ENCODE measurements around the gene CFDP1.

The CFDP1 gene

GRCh38 chr16:75326333-75326732 lies 107.0 kb downstream of the CFDP1 start:
- TF ChIP-seq CTCF (IDR thresholded peaks at IDR 0.05; ENCODE audit: low read depth, low read length) (no peak), EZH2phosphoT487 (IDR thresholded peaks at IDR 0.05; ENCODE audit: low read depth) (no peak)
- Histone ChIP-seq H3K27me3 (ENCODE audit: low read depth, low read length) (no peaks in the 10 kb centered on the region), H3K4me2 (ENCODE audit: low read length) (no peak overlapping the region), H2AFZ (ENCODE audit: low read depth, low read length) (no peak overlapping the region), H3K79me2 (ENCODE audit: low read length) (no peaks in the 10 kb centered on the region), H3K27ac (ENCODE audit: low read length) (no peak overlapping the region), H3K9me3 (ENCODE audit: insufficient read depth, low read length) (no peaks in the 10 kb centered on the region), H3K4me3 (ENCODE audit: low read length) (no peak overlapping the region), H3K4me1 (ENCODE audit: low read length) (no peaks in the 10 kb centered on the region), H3K36me3 (replicated peaks; ENCODE audit: low read depth, low read length) (no peaks in the 10 kb centered on the region), H4K20me1 (ENCODE audit: insufficient read depth, low read length) (no peaks in the 10 kb centered on the region; the same call in 1 of the 2 replicates), H3K9ac (ENCODE audit: low read length) (no peak overlapping the region)

- no peak for TF ChIP-seq CTCF (IDR thresholded peaks at IDR 0.05; ENCODE audit: low read depth, low read length)
- TF ChIP-seq EZH2phosphoT487 (IDR thresholded peaks at IDR 0.05; ENCODE audit: low read depth) = no peak
Measured at GRCh38 chr16:75323933-75324332, 109.4 kb downstream of the CFDP1 start.

GRCh38 chr16:75323198-75323597 lies 110.1 kb downstream of the CFDP1 start:
- Histone ChIP-seq H3K27me3 (ENCODE audit: low read depth, low read length) (no peaks in the 10 kb centered on the region), H3K9ac (ENCODE audit: low read length) (no peak overlapping the region), H3K9me3 (ENCODE audit: insufficient read depth, low read length) (no peaks in the 10 kb centered on the region), H2AFZ (ENCODE audit: low read depth, low read length) (no peak overlapping the region), H3K4me1 (ENCODE audit: low read length) (no peaks in the 10 kb centered on the region), H3K4me3 (ENCODE audit: low read length) (no peak overlapping the region), H3K4me2 (ENCODE audit: low read length) (no peak overlapping the region), H3K79me2 (ENCODE audit: low read length) (no peaks in the 10 kb centered on the region), H4K20me1 (ENCODE audit: insufficient read depth, low read length) (peaks cover 3% of the 10 kb centered on the region; the same call in 1 of the 2 replicates), H3K27ac (ENCODE audit: low read length) (no peak overlapping the region), H3K36me3 (replicated peaks; ENCODE audit: low read depth, low read length) (no peaks in the 10 kb centered on the region)
- TF ChIP-seq EZH2phosphoT487 (IDR thresholded peaks at IDR 0.05; ENCODE audit: low read depth) = no peak
- TF ChIP-seq CTCF (IDR thresholded peaks at IDR 0.05; ENCODE audit: low read depth, low read length) = no peak

More at GRCh38 chr16:75323933-75324332, 109.4 kb downstream of the CFDP1 start:
- Histone ChIP-seq H3K4me1 (ENCODE audit: low read length) (no peaks in the 10 kb centered on the region), H3K4me2 (ENCODE audit: low read length) (no peak overlapping the region), H4K20me1 (ENCODE audit: insufficient read depth, low read length) (peaks cover 3% of the 10 kb centered on the region; the same call in 1 of the 2 replicates), H3K27me3 (ENCODE audit: low read depth, low read length) (no peaks in the 10 kb centered on the region), H2AFZ (ENCODE audit: low read depth, low read length) (no peak overlapping the region), H3K36me3 (replicated peaks; ENCODE audit: low read depth, low read length) (no peaks in the 10 kb centered on the region), H3K27ac (ENCODE audit: low read length) (no peak overlapping the region), H3K4me3 (ENCODE audit: low read length) (no peak overlapping the region), H3K9ac (ENCODE audit: low read length) (no peak overlapping the region), H3K79me2 (ENCODE audit: low read length) (no peaks in the 10 kb centered on the region), H3K9me3 (ENCODE audit: insufficient read depth, low read length) (no peaks in the 10 kb centered on the region)

- Histone ChIP-seq H3K27ac (ENCODE audit: low read length) (no peak overlapping the region), H3K79me2 (ENCODE audit: low read length) (no peaks in the 10 kb centered on the region), H3K4me1 (ENCODE audit: low read length) (no peaks in the 10 kb centered on the region), H3K9ac (ENCODE audit: low read length) (no peak overlapping the region), H3K9me3 (ENCODE audit: insufficient read depth, low read length) (no peaks in the 10 kb centered on the region), H3K27me3 (ENCODE audit: low read depth, low read length) (no peaks in the 10 kb centered on the region), H3K36me3 (replicated peaks; ENCODE audit: low read depth, low read length) (no peaks in the 10 kb centered on the region), H2AFZ (ENCODE audit: low read depth, low read length) (no peak overlapping the region), H3K4me2 (ENCODE audit: low read length) (no peak overlapping the region), H3K4me3 (ENCODE audit: low read length) (no peak overlapping the region), H4K20me1 (ENCODE audit: insufficient read depth, low read length) (peaks cover 3% of the 10 kb centered on the region; the same call in 1 of the 2 replicates)
- no peak for TF ChIP-seq CTCF (IDR thresholded peaks at IDR 0.05; ENCODE audit: low read depth, low read length)
- no peak for TF ChIP-seq EZH2phosphoT487 (IDR thresholded peaks at IDR 0.05; ENCODE audit: low read depth)
Measured at GRCh38 chr16:75322740-75323139, 110.6 kb downstream of the CFDP1 start.

Measured in OCI-LY3 (cell line).